ENCODE data around the gene SPTLC3.

GRCh38 chr20:12969071-12969669, 39.6 kb upstream of the SPTLC3 start:
- TF ChIP-seq EZH2 (IDR thresholded peaks at IDR 0.05; ENCODE audit: low read depth) (no peak), CTCF (conservative IDR thresholded peaks at IDR 0.05) (no peak)
